Tibial nerve (tissue), 3 donors: ENCODE measurements around the gene AFM.

Source experiments
- POLR2A ChIP-seq, 2 donors: fragments of 450-650 bp; IDR thresholded peaks; one replicate each; pipeline ENCODE4 v1.6.1; 2017; ENCODE audit warnings: antibody characterized with exemption in 2 of 2, mild to moderate bottlenecking in 2 of 2, moderate library complexity in 2 of 2
- TF ChIP-seq, protein P1 (sequence below), 5 experiments: fragments of 200-600 bp in 3 of 5; fragments of 450-650 bp in 2 of 5; sonication (generic) in 3 of 5; IDR thresholded peaks; one replicate each; pipeline ENCODE4 v1.5.1; 2016 to 2019; ENCODE audit warnings: antibody characterized with exemption in 5 of 5, mild to moderate bottlenecking in 3 of 5, moderate library complexity in 2 of 5

DNA sequence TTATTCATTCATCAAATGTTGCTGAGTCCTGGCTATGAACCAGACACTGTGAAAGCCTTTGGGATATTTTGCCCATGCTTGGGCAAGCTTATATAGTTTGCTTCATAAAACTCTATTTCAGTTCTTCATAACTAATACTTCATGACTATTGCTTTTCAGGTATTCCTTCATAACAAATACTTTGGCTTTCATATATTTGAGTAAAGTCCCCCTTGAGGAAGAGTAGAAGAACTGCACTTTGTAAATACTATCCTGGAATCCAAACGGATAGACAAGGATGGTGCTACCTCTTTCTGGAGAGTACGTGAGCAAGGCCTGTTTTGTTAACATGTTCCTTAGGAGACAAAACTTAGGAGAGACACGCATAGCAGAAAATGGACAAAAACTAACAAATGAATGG, 47.2 kb upstream of the AFM start:
- TF ChIP-seq, protein P1, sequence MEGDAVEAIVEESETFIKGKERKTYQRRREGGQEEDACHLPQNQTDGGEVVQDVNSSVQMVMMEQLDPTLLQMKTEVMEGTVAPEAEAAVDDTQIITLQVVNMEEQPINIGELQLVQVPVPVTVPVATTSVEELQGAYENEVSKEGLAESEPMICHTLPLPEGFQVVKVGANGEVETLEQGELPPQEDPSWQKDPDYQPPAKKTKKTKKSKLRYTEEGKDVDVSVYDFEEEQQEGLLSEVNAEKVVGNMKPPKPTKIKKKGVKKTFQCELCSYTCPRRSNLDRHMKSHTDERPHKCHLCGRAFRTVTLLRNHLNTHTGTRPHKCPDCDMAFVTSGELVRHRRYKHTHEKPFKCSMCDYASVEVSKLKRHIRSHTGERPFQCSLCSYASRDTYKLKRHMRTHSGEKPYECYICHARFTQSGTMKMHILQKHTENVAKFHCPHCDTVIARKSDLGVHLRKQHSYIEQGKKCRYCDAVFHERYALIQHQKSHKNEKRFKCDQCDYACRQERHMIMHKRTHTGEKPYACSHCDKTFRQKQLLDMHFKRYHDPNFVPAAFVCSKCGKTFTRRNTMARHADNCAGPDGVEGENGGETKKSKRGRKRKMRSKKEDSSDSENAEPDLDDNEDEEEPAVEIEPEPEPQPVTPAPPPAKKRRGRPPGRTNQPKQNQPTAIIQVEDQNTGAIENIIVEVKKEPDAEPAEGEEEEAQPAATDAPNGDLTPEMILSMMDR (IDR thresholded peaks at IDR 0.05), result peak in 3 of 5 experiments; percentile 9 to 35 (median 22)
- no peak for TF ChIP-seq POLR2A (IDR thresholded peaks at IDR 0.05)
